Coronary artery (tissue), 2 donors: Measurements from ENCODE around the gene PGD.
"Not testable (repeated sequence)": the region's sequence is repeated elsewhere in the genome, so short reads cannot be mapped to it uniquely, and the experiment has no call there.

Experiments
- DNase-seq: peaks from one replicate; pipeline ENCODE4 v3.0.0-alpha.2; 2017; ENCODE audit warnings: low spot score
- H3K27ac ChIP-seq, 2 donors: fragments of 200-600 bp; sonication (generic); one replicate each; pipeline ENCODE4 v1.5.1; 2016 to 2019
- H3K4me3 ChIP-seq: fragments of 200-600 bp; sonication (generic); 2 replicates; pipeline ENCODE4 v1.5.1; 2016; ENCODE audit warnings: mild to moderate bottlenecking, moderate library complexity
- TF ChIP-seq, protein P1 (sequence below): fragments of 200-600 bp; sonication (generic); IDR thresholded peaks from one replicate; pipeline ENCODE4 v1.5.1; 2019; ENCODE audit warnings: antibody characterized with exemption

The PGD gene

DNA sequence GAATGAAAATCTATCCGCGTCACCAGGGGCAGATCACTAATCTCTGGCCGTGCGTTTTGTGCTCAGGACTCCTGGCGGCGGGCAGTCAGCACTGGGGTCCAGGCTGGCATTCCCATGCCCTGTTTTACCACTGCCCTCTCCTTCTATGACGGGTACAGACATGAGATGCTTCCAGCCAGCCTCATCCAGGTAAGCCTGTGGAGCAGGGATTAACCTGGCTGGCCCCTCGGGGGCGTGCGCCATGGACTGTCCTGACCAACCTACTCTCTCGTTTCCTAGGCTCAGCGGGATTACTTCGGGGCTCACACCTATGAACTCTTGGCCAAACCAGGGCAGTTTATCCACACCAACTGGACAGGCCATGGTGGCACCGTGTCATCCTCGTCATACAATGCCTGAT lies 20.5 kb downstream of the PGD start:
- Histone ChIP-seq H3K27ac (no peak overlapping the region), H3K4me3 (no peak overlapping the region)
- TF ChIP-seq, protein P1, sequence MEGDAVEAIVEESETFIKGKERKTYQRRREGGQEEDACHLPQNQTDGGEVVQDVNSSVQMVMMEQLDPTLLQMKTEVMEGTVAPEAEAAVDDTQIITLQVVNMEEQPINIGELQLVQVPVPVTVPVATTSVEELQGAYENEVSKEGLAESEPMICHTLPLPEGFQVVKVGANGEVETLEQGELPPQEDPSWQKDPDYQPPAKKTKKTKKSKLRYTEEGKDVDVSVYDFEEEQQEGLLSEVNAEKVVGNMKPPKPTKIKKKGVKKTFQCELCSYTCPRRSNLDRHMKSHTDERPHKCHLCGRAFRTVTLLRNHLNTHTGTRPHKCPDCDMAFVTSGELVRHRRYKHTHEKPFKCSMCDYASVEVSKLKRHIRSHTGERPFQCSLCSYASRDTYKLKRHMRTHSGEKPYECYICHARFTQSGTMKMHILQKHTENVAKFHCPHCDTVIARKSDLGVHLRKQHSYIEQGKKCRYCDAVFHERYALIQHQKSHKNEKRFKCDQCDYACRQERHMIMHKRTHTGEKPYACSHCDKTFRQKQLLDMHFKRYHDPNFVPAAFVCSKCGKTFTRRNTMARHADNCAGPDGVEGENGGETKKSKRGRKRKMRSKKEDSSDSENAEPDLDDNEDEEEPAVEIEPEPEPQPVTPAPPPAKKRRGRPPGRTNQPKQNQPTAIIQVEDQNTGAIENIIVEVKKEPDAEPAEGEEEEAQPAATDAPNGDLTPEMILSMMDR = no peak
- DNase-seq = no peak

DNA sequence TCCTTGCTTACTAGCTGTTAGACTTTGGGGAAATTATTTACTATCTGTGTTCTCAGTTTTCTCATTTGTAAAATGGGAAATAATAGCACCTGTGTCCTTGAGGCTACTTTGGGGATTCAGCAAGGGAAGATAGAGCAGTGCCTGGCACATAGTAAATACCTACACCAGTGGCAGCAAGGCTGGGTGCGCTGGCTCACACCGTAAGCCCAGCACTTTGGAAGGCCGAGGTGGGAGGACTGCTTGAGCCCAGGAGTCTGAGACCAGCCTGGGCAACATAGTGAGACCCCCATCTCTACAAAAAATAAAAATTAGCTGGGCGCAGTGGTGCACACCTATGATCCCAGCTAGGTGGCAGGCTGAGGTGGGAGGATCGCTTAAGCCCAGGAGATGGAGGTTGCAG lies 22.8 kb downstream of the PGD start:
- Histone ChIP-seq H3K27ac (no peak overlapping the region), H3K4me3 (no peak overlapping the region)
- TF ChIP-seq, protein P1 = no peak
- no peak for DNase-seq

DNA sequence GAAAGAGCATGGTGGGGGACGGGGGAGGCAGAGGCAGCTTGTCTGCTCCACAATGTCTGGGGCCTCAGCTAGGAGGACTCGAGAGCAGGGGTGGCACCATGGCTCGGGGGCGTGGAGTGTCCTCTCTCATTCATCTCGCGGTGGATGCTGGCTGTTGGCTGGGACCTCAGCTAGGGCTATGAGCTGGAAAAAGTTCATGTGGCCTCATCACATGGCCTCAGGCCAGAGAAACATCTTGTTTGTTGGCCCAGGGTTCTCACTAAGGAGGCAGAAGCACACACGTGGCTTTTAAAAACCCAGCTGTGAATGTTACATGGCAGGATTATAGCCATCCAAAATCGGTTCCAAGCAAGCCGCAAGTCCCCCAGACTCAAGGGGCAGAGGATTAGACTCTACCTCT lies 25.2 kb downstream of the PGD start:
- Histone ChIP-seq H3K4me3 (no peak overlapping the region), H3K27ac (no peak overlapping the region)
- no peak for DNase-seq
- TF ChIP-seq, protein P1 = no peak

DNA sequence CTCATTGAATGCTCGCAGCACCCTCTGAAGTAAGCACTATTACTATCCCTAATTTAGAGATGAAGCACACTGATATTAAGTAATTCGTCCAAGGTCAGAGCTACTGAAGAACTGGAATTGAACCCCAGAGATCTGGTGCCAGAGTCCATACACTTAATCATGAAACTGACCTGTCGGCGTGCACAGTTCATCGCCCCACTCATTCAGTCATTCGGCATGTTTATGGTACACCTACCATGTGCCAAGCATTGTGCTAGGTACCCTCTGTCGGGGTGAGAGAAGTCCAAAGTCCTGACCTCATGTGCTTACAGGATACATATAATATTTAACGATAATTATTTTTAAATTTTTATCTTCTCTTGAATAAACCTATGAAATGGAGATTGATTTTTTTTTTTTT lies 25.8 kb downstream of the PGD start:
- no peak for DNase-seq
- TF ChIP-seq, protein P1 = no peak
- no peak overlapping the region for H3K27ac ChIP-seq
- H3K4me3 ChIP-seq = no peak overlapping the region

DNA sequence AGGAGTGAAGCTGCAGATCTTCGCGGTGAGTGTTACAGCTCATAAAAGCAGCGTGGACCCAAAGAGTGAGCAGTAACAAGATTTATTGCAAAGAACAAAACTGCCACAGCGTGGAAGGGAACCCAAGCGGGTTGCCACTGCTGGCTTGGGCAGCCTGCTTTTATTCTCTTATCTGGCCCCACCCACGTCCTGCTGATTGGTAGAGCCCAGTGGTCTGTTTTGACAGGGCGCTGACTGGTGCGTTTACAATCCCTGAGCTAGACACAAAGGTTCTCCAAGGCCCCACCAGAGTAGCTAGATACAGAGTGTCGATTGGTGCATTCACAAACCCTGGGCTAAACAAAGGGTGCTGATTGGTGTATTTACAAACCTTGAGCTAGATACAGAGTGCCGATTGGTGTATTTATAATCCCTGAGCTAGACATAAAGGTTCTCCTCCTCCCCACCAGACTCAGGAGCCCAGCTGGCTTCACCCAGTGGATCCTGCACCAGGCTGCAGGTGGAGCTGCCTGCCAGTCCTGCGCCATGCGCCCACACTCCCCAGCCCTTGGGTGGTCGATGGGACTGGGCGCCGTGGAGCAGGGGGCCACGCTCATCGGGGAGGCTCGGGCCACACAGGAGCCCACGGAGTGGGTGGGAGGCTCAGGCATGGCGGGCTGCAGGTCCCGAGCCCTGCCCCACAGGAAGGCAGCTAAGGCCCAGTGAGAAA lies 27.1 kb downstream of the PGD start:
- not testable (repeated sequence) for DNase-seq, H3K4me3 ChIP-seq, H3K27ac ChIP-seq

DNA sequence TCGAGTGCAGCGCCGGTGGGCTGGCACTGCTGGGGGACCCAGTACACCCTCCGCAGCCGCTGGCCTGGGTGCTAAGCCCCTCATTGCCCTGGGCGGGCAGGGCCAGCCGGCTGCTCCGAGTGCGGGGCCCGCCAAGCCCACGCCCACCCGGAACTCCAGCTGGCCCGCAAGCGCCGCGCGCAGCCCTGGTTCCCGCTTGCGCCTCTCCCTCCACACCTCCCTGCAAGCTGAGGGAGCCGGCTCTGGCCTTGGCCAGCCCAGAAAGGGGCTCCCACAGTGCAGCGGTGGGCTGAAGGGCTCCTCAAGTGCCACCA lies 27.6 kb downstream of the PGD start:
- H3K4me3 ChIP-seq, DNase-seq, H3K27ac ChIP-seq: not testable (repeated sequence)

DNA sequence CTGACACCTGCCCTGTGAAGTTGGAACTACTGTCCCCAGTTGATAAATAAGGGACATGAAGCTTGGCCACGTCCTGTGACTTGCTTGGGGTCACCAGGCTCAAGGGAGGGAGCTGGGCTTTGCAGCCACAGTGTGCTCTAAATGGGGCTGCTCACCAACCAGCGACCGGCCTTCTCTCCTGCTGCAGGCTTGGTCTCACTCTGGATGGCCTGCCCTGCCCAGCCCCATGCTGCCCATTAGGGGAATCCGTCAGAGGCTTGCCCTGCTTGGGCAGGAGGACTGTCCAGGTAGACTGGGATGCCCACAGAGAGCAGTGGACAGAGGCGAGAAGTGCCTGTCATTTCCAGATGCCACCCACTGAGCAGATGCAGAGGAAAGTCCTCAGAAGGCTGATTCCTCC lies 30.1 kb downstream of the PGD start:
- no peak for DNase-seq
- H3K4me3 ChIP-seq = no peak overlapping the region
- H3K27ac ChIP-seq = no peak overlapping the region
- TF ChIP-seq, protein P1 = no peak

DNA sequence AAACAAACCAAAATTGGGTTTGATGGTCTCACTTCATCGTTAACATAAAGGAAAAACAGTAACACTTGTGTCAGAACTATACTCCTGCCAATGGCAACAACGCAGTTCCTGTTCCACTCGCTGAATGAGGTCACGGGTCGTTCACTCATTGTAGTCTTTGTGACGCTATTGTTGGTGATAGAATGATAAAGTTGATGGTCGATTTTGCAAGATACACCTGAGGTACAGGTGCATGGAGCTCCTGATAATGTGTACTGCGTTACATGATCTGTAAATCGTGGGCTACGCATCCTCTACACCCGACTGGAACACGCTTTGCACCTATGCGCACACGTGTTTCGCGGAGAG lies 31.0 kb downstream of the PGD start:
- TF ChIP-seq, protein P1 = no peak
- Histone ChIP-seq H3K27ac (peak overlapping the region in 1 of 2 donors; percentile 79), H3K4me3 (peak overlapping the region; percentile 82)
- DNase-seq = no peak
